Measurements from ENCODE around the gene KL.

KL gene

GRCh38 chr13:33072759-33073158 is 56.5 kb downstream of the KL start:
- Histone ChIP-seq H3K4me3 (ENCODE audit: low read depth in 1 of 2, low read length in 2 of 2) (no peak overlapping the region), H3K9me3 (ENCODE audit: low read length) (no peaks in the 10 kb centered on the region), H3K27ac (ENCODE audit: low read depth, low read length) (no peak overlapping the region), H3K36me3 (ENCODE audit: insufficient read depth, low read length) (no peaks in the 10 kb centered on the region), H3K9ac (ENCODE audit: low read length) (no peak overlapping the region), H3K27me3 (ENCODE audit: control insufficient read depth in 1 of 2, insufficient read depth in 2 of 2, low read length in 2 of 2) (no peaks in the 10 kb centered on the region), H3K4me1 (ENCODE audit: insufficient read depth, low read length) (no peaks in the 10 kb centered on the region)

- Histone ChIP-seq H3K4me1 (ENCODE audit: insufficient read depth, low read length) (peaks cover 2% of the 10 kb centered on the region), H3K36me3 (ENCODE audit: insufficient read depth, low read length) (no peaks in the 10 kb centered on the region), H3K4me3 (ENCODE audit: low read depth in 1 of 2, low read length in 2 of 2) (no peak overlapping the region), H3K9me3 (ENCODE audit: low read length) (no peaks in the 10 kb centered on the region), H3K27me3 (ENCODE audit: control insufficient read depth in 1 of 2, insufficient read depth in 2 of 2, low read length in 2 of 2) (no peaks in the 10 kb centered on the region), H3K27ac (ENCODE audit: low read depth, low read length) (no peak overlapping the region), H3K9ac (ENCODE audit: low read length) (no peak overlapping the region)
Measured at GRCh38 chr13:33073338-33073737, 57.1 kb downstream of the KL start.

GRCh38 chr13:33076001-33076992 is 60.1 kb downstream of the KL start:
- Histone ChIP-seq H3K27ac (ENCODE audit: low read depth, low read length) (no peak overlapping the region), H3K27me3 (ENCODE audit: control insufficient read depth in 1 of 2, insufficient read depth in 2 of 2, low read length in 2 of 2) (no peaks in the 10 kb centered on the region), H3K36me3 (ENCODE audit: insufficient read depth, low read length) (no peaks in the 10 kb centered on the region), H3K4me3 (ENCODE audit: low read depth in 1 of 2, low read length in 2 of 2) (no peak overlapping the region), H3K4me1 (ENCODE audit: insufficient read depth, low read length) (peaks cover 7% of the 10 kb centered on the region), H3K9me3 (ENCODE audit: low read length) (no peaks in the 10 kb centered on the region), H3K9ac (ENCODE audit: low read length) (no peak overlapping the region)

- Histone ChIP-seq H3K9ac (ENCODE audit: low read length) (no peak overlapping the region), H3K4me1 (ENCODE audit: insufficient read depth, low read length) (peaks cover 7% of the 10 kb centered on the region), H3K27ac (ENCODE audit: low read depth, low read length) (no peak overlapping the region), H3K9me3 (ENCODE audit: low read length) (no peaks in the 10 kb centered on the region), H3K36me3 (ENCODE audit: insufficient read depth, low read length) (no peaks in the 10 kb centered on the region), H3K4me3 (ENCODE audit: low read depth in 1 of 2, low read length in 2 of 2) (no peak overlapping the region), H3K27me3 (ENCODE audit: control insufficient read depth in 1 of 2, insufficient read depth in 2 of 2, low read length in 2 of 2) (no peaks in the 10 kb centered on the region)
Measured at GRCh38 chr13:33078263-33078662, 62.0 kb downstream of the KL start.

DNA sequence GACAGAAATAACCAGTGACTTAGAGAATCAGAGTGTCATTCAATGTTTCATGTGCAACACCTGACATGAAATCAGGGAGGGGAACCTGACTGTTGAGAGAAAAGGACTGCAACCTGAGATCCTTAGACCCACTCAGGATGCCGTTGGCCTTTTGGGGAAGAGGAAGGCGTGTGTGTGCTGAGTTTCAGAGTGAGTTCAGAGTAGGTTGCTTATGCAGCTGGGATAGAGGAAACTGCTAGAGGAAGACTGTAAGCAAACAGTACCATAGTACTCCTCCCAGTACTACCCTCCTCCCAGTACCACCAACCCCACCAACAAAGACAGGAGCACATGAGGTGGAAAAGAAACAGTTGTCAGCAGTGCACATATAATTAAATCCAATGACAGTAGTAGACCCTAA is 63.7 kb downstream of the KL start:
- Histone ChIP-seq H3K27ac (ENCODE audit: low read depth, low read length) (no peak overlapping the region), H3K27me3 (ENCODE audit: control insufficient read depth in 1 of 2, insufficient read depth in 2 of 2, low read length in 2 of 2) (no peaks in the 10 kb centered on the region), H3K9me3 (ENCODE audit: low read length) (no peaks in the 10 kb centered on the region), H3K9ac (ENCODE audit: low read length) (no peak overlapping the region), H3K4me3 (ENCODE audit: low read depth in 1 of 2, low read length in 2 of 2) (no peak overlapping the region), H3K36me3 (ENCODE audit: insufficient read depth, low read length) (no peaks in the 10 kb centered on the region), H3K4me1 (ENCODE audit: insufficient read depth, low read length) (peaks cover 7% of the 10 kb centered on the region)

DNA sequence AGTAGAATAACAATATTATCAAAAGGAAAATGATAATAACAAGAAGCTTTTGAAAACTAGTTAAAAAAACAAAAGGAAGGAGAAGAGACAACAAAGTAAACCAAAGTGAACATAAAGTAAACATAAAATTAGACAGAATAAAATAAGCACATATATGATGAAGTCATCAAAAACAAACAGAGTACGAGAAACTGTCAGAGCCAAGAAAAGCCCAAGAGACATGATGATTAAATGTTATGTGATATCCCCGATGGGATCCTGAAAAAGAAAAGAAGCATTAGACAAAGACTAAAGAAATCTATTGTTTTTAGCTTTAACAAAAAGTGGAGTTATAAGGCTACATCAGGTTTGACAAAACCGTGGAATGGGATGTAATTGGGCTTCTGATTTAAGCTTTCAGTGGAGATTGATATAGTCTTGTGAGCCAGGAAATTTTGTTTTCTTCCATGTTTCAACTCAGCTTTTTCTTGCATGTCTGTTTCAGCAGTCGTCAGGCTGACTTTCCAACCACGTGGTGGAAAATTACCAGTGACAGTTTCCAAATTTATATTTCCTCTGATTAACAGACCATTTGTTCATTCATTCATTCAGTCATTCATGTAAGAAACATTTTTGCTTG is 64.9 kb downstream of the KL start:
- Histone ChIP-seq H3K4me3 (ENCODE audit: low read depth in 1 of 2, low read length in 2 of 2) (no peak overlapping the region), H3K27ac (ENCODE audit: low read depth, low read length) (no peak overlapping the region), H3K36me3 (ENCODE audit: insufficient read depth, low read length) (no peaks in the 10 kb centered on the region), H3K9me3 (ENCODE audit: low read length) (no peaks in the 10 kb centered on the region), H3K4me1 (ENCODE audit: insufficient read depth, low read length) (peaks cover 7% of the 10 kb centered on the region), H3K27me3 (ENCODE audit: control insufficient read depth in 1 of 2, insufficient read depth in 2 of 2, low read length in 2 of 2) (no peaks in the 10 kb centered on the region), H3K9ac (ENCODE audit: low read length) (no peak overlapping the region)

DNA sequence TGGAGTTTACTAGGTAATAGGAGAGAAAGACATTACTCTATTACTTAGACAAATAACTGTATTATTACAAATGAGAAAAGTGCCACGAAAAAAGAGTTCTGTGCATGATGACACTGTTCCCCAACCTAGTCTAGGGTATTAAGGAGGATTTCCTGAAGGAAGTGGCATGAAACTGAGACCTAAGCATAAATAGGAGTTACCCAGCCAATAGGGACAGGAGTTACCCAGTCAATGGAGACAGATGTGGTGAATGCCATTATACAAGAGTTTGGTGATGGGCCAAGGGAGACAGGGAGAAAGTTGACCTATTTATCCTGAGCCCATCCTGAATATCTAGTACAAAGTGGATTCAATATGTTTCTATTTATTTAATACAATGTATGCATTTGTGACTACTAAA is 65.4 kb downstream of the KL start:
- H3K9me3 ChIP-seq (ENCODE audit: low read length), result no peaks in the 10 kb centered on the region
- H3K27me3 ChIP-seq (ENCODE audit: control insufficient read depth in 1 of 2, insufficient read depth in 2 of 2, low read length in 2 of 2), result no peaks in the 10 kb centered on the region
- H3K4me1 ChIP-seq (ENCODE audit: insufficient read depth, low read length), result peaks cover 7% of the 10 kb centered on the region
- H3K27ac ChIP-seq (ENCODE audit: low read depth, low read length), result no peak overlapping the region
- no peak overlapping the region for H3K4me3 ChIP-seq (ENCODE audit: low read depth in 1 of 2, low read length in 2 of 2)
- H3K36me3 ChIP-seq (ENCODE audit: insufficient read depth, low read length), result no peaks in the 10 kb centered on the region
- no peak overlapping the region for H3K9ac ChIP-seq (ENCODE audit: low read length)

DNA sequence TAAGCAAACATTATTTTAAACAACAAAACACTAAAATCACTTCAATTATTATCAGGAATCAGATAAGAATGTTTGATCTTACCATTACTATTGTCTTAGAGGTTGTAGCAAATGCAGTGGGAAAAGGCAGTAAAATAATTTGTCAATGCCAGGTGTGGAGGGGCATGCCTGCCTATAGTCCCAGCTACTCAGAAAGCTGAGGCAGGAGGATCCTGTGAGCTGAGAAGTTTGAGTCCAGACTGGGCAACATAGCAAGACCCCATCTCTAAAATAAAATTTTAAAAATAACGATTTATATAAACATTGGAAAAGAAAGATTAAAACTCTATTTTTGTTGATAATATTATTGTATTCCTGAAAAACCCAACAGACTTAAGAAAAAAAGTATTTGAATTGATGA is 66.8 kb downstream of the KL start:
- Histone ChIP-seq H3K9me3 (ENCODE audit: low read length) (no peaks in the 10 kb centered on the region), H3K4me1 (ENCODE audit: insufficient read depth, low read length) (peaks cover 13% of the 10 kb centered on the region), H3K27ac (ENCODE audit: low read depth, low read length) (no peak overlapping the region), H3K9ac (ENCODE audit: low read length) (no peak overlapping the region), H3K4me3 (ENCODE audit: low read depth in 1 of 2, low read length in 2 of 2) (no peak overlapping the region), H3K36me3 (ENCODE audit: insufficient read depth, low read length) (no peaks in the 10 kb centered on the region), H3K27me3 (ENCODE audit: control insufficient read depth in 1 of 2, insufficient read depth in 2 of 2, low read length in 2 of 2) (no peaks in the 10 kb centered on the region)

DNA sequence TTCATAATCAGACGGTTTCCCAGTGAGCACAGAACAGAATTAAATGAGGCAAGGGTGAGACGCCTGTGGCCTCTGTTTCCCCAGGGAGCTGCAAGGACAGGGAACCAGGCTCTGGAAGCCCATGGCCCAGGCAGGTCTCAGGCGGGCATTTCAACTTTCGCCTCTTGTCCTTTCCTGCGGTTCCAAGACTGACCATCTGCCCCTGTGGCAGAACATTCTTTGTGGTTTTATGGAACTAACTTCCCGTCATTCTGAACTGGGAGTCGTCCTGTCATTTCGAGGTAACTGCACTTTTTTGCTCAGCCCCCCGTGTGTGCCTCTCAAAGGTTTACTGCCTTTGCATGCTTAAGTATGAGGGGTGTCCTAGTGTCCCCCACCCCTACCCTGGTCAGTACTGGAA is 70.9 kb downstream of the KL start:
- no peak overlapping the region for H3K9ac ChIP-seq (ENCODE audit: low read length)
- no peaks in the 10 kb centered on the region for H3K27me3 ChIP-seq (ENCODE audit: control insufficient read depth in 1 of 2, insufficient read depth in 2 of 2, low read length in 2 of 2)
- peaks cover 42% of the 10 kb centered on the region for H3K4me1 ChIP-seq (ENCODE audit: insufficient read depth, low read length)
- no peaks in the 10 kb centered on the region for H3K9me3 ChIP-seq (ENCODE audit: low read length)
- H3K36me3 ChIP-seq (ENCODE audit: insufficient read depth, low read length), result no peaks in the 10 kb centered on the region
- H3K27ac ChIP-seq (ENCODE audit: low read depth, low read length), result no peak overlapping the region
- no peak overlapping the region for H3K4me3 ChIP-seq (ENCODE audit: low read depth in 1 of 2, low read length in 2 of 2)

GRCh38 chr13:33087790-33088189 is 71.6 kb downstream of the KL start:
- H3K27me3 ChIP-seq (ENCODE audit: control insufficient read depth in 1 of 2, insufficient read depth in 2 of 2, low read length in 2 of 2), result no peaks in the 10 kb centered on the region
- no peak overlapping the region for H3K27ac ChIP-seq (ENCODE audit: low read depth, low read length)
- H3K4me3 ChIP-seq (ENCODE audit: low read depth in 1 of 2, low read length in 2 of 2), result no peak overlapping the region
- H3K9ac ChIP-seq (ENCODE audit: low read length), result no peak overlapping the region
- no peaks in the 10 kb centered on the region for H3K36me3 ChIP-seq (ENCODE audit: insufficient read depth, low read length)
- H3K4me1 ChIP-seq (ENCODE audit: insufficient read depth, low read length), result peaks cover 45% of the 10 kb centered on the region
- H3K9me3 ChIP-seq (ENCODE audit: low read length), result no peaks in the 10 kb centered on the region

DNA sequence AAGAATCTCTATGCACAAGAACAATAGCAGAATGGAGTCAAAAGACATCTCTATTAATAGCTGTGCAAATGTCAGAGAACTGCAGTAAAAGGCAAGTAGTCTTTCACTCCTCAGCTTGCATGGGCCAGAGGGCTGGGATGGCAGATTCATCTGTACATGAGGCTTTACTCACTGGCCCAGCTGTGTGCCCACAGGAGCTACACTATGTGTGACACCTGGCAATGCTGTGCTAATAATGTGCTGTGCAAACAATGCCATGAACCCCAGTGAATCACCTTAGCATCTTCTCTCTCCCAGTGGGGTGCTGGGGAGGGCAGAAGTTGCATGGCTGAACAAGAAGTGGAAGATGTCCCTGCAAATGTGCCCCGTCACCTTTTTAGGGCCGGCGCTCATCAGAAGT is 73.1 kb downstream of the KL start:
- Histone ChIP-seq H3K27ac (ENCODE audit: low read depth, low read length) (peak overlapping the region; percentile 61), H3K9me3 (ENCODE audit: low read length) (no peaks in the 10 kb centered on the region), H3K9ac (ENCODE audit: low read length) (no peak overlapping the region), H3K36me3 (ENCODE audit: insufficient read depth, low read length) (no peaks in the 10 kb centered on the region), H3K4me1 (ENCODE audit: insufficient read depth, low read length) (peaks cover 45% of the 10 kb centered on the region), H3K27me3 (ENCODE audit: control insufficient read depth in 1 of 2, insufficient read depth in 2 of 2, low read length in 2 of 2) (no peaks in the 10 kb centered on the region), H3K4me3 (ENCODE audit: low read depth in 1 of 2, low read length in 2 of 2) (no peak overlapping the region)

Data from muscle layer of colon (tissue), 2 donors.